NCI-H460 (cell line): ENCODE data around the gene WSB1. TPM values are rescaled to one million over a fixed set of nuclear protein-coding genes. Genes with fewer than 3 reads are reported as not detected.

Experiments used
- DNase-seq: peaks from one replicate; pipeline ENCODE4 v3.0.0-alpha.2; 2016; ENCODE audit warnings: low read depth; ENCODE audit errors: extremely low read depth
- small RNA-seq, 2 experiments: library from RNA; depleted of rRNA; stranded (forward); fragments of <200 nt; gene quantifications; one replicate each; pipeline ENCODE3, GENCODE V24; 2014
- total RNA-seq: library from RNA; depleted of rRNA; stranded (reverse); fragments of >200 nt; shearing (Covaris generic); gene quantifications from 2 replicates; pipeline ENCODE4 v1.2.3, GENCODE V29; 2014; rRNA removed

Gene WSB1
- total RNA-seq, 1 experiment from 2014 or later, result 153 TPM

- peak; percentile 96 for DNase-seq
These were observed 59.6 kb downstream of the WSB1 start for GRCh38 chr17:27353461-27354050.

- DNase-seq, result no peak
These were observed 60.2 kb downstream of the WSB1 start for GRCh38 chr17:27354051-27354490.

- DNase-seq, result no peak
These were observed 60.7 kb downstream of the WSB1 start for GRCh38 chr17:27354491-27355081.

- no peak for DNase-seq
These were observed 61.5 kb downstream of the WSB1 start for GRCh38 chr17:27355419-27355818.

- DNase-seq, result no peak
These were observed 62.3 kb downstream of the WSB1 start for GRCh38 chr17:27356091-27356705.

- DNase-seq, result no peak
These were observed 63.3 kb downstream of the WSB1 start for GRCh38 chr17:27357236-27357635.

- no peak for DNase-seq
These were observed 66.6 kb downstream of the WSB1 start for GRCh38 chr17:27360507-27360906.

GRCh38 chr17:27361695-27362094 lies 67.8 kb downstream of the WSB1 start:
- DNase-seq, result no peak

- no peak for DNase-seq
These were observed 68.6 kb downstream of the WSB1 start for GRCh38 chr17:27362503-27362902.

- no peak for DNase-seq
These were observed 69.0 kb downstream of the WSB1 start for GRCh38 chr17:27362909-27363308.

- DNase-seq, result no peak
These were observed 69.4 kb downstream of the WSB1 start for GRCh38 chr17:27363326-27363725.

Small RNA genes within 50 kb of the gene (small RNA-seq; reads per million reads assigned to genes)
- gene MIR4522, result 0 reads per million in 2 experiments

Other genes starting within 250 kb of the WSB1 start
- 8.3 and 11.7 TPM in 2 replicates for gene KSR1, start 162.3 kb downstream of the WSB1 start, total RNA-seq